WERI-Rb-1 (cell line): ENCODE data around the gene TMEM72.
A peak's percentile ranks its signal among the peaks of the same experiment; 100 is the strongest.
"Not testable (repeated sequence)": the region's sequence is repeated elsewhere in the genome, so short reads cannot be mapped to it uniquely, and the experiment has no call there.

Experiments
- DNase-seq: peaks from one replicate; pipeline ENCODE4 v3.0.0-alpha.2; 2020
- H3K27ac ChIP-seq: fragments of 250-450 bp; sonication (Bioruptor Pico); 2 replicates; pipeline ENCODE4 v1.5.1; 2020; ENCODE audit warnings: mild to moderate bottlenecking, moderate library complexity
- H3K27me3 ChIP-seq: fragments of 250-450 bp; sonication (Bioruptor Pico); 2 replicates; pipeline ENCODE4 v1.5.1; 2021; ENCODE audit warnings: mild to moderate bottlenecking, low read depth, moderate library complexity; ENCODE audit not compliant: insufficient read depth, severe bottlenecking
- H3K36me3 ChIP-seq: fragments of 250-450 bp; sonication (Bioruptor Pico); 2 replicates; pipeline ENCODE4 v1.5.1; 2020; ENCODE audit warnings: mild to moderate bottlenecking, moderate library complexity
- H3K4me3 ChIP-seq: 2 replicates; pipeline ENCODE4 v1.5.1; 2011; ENCODE audit warnings: low read depth, mild to moderate bottlenecking, control low read depth, low read length
- H3K9me3 ChIP-seq: fragments of 250-450 bp; sonication (Bioruptor Pico); 2 replicates; pipeline ENCODE4 v1.5.1; 2021; ENCODE audit warnings: mild to moderate bottlenecking, moderate library complexity; ENCODE audit not compliant: severe bottlenecking
- TF ChIP-seq, protein P1 (sequence below): IDR thresholded peaks from 2 replicates; pipeline ENCODE4 v1.5.1; 2011; ENCODE audit warnings: low read depth, mild to moderate bottlenecking, control low read depth, inconsistent platforms, low read length

Gene TMEM72

DNA sequence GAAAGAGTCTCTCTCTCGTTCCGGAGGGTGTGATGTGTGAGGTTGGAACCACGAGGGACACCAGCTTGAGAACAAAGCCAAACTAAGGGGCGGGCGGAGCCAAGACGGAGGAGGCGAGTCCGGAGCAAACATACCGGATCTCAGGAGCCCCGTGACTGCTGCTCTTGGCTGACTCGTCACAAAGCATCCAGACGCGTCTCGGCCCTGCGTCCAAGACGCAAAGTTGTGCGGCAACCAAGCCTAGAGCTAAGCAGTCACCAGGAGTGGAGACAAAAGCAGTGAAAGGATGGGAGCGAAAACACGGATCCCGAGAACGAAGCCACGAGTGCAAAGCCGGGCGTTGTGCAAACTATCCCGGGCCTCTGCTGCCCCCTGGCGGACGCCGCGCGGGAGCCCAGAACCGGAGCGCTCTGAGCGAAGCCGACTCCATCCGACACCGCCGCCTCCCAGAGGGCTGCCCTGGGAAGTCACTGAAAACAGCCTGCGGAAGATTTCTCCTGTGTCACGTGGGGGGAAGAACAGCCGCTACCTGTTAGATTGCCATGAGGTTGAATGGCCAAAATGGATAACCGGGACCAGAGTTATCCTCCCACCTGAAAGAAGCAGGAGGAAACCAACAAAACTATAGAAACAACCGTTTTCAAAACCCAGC lies 46.4 kb upstream of the TMEM72 start:
- Histone ChIP-seq H3K4me3 (peak overlapping the region; percentile 44), H3K27me3 (peaks cover 11% of the 10 kb centered on the region), H3K27ac (no peak overlapping the region), H3K9me3 (peaks cover 4% of the 10 kb centered on the region), H3K36me3 (no peaks in the 10 kb centered on the region)
- DNase-seq: peak; percentile 92
- TF ChIP-seq, protein P1, sequence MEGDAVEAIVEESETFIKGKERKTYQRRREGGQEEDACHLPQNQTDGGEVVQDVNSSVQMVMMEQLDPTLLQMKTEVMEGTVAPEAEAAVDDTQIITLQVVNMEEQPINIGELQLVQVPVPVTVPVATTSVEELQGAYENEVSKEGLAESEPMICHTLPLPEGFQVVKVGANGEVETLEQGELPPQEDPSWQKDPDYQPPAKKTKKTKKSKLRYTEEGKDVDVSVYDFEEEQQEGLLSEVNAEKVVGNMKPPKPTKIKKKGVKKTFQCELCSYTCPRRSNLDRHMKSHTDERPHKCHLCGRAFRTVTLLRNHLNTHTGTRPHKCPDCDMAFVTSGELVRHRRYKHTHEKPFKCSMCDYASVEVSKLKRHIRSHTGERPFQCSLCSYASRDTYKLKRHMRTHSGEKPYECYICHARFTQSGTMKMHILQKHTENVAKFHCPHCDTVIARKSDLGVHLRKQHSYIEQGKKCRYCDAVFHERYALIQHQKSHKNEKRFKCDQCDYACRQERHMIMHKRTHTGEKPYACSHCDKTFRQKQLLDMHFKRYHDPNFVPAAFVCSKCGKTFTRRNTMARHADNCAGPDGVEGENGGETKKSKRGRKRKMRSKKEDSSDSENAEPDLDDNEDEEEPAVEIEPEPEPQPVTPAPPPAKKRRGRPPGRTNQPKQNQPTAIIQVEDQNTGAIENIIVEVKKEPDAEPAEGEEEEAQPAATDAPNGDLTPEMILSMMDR: peak; percentile 93

DNA sequence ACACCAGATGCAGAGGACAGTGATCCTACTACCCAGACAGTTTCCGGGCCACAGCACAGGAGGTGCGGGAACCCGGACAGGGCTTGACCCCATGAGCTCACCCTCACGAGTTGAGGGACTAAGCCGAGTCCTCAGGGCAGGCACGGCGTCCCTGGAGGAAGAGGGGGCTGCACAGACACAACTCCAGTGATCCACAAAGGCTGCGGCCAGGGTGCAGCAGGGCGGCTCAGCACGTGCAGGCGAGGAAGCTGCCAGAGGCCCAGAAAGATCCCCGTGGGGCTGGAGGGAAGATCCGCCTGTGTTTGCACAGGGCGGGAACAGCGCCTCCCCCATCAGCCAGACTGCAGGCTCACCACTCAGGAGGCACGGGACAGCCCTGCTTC lies 45.9 kb upstream of the TMEM72 start:
- TF ChIP-seq, protein P1: no peak
- 0 out of 2 replicates have a peak overlapping the region, but pooled peaks have one; percentile 44 for H3K4me3 ChIP-seq
- H3K36me3 ChIP-seq: no peaks in the 10 kb centered on the region
- no peak overlapping the region for H3K27ac ChIP-seq
- peaks cover 4% of the 10 kb centered on the region for H3K9me3 ChIP-seq
- no peak for DNase-seq
- H3K27me3 ChIP-seq: peaks cover 8% of the 10 kb centered on the region

DNA sequence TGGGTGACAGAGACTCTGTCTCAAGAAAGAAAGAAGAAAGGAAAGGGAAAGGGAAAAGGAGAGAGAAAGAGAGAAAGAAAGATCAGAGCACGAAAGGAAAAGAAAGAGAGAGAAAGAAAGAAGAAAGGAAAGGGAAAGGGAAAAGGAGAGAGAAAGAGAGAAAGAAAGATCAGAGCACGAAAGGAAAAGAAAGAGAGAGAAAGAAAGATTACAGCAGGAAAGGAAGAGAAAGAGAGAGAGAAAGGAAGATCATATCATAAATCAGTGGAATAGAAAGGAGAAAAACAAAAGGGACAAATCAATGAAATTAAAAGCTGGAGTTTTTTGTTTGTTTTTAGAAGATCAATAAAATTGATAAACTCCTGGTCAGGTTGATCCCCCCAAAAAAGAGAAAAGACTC lies 44.8 kb upstream of the TMEM72 start:
- not testable (repeated sequence) for DNase-seq, H3K36me3 ChIP-seq, H3K4me3 ChIP-seq

DNA sequence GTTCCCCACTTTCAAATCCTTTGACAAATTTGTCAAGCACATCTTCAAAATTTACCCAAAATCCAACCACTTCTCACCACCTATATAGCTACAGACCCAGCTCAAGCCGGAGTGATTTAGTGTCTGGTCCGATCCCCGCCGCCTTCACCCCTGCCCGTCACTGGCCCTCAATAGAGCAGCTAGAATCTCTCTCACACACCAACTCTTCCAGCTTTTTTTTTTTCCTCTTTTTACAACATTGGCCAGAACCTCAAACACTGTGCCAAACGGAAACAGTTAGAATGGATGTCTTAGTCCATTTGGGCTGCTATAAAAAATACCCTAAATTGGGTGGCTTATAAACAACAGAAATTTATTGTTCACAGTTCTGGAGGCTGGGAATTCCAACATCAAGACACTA lies 41.1 kb upstream of the TMEM72 start:
- Histone ChIP-seq H3K9me3 (no peaks in the 10 kb centered on the region), H3K4me3 (no peak overlapping the region), H3K27me3 (no peaks in the 10 kb centered on the region), H3K36me3 (no peaks in the 10 kb centered on the region), H3K27ac (no peak overlapping the region)
- no peak for DNase-seq
- TF ChIP-seq, protein P1: no peak

More for the DNA sequence above, 44.8 kb upstream of the TMEM72 start:
- not testable (repeated sequence) for H3K27me3 ChIP-seq, H3K9me3 ChIP-seq, H3K27ac ChIP-seq

DNA sequence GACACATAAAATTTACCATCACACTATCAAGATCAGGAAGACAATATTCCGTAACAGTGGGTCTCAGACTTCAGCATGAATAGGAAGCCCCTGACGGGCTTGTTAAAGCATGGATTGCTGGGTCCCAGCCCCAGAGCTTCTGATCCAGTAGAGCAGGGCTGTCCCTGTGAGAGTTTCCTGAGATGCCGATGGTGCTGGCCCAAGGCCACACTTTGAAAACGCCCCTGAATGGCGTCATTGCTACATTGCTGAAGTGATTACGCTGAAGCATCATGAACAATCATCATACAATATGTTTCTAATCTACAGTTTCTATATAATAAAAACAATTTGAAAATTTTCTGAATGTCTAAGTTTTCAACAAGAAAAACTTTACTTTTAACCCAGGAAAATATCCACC lies 38.0 kb upstream of the TMEM72 start:
- no peak overlapping the region for H3K27ac ChIP-seq
- H3K27me3 ChIP-seq: no peaks in the 10 kb centered on the region
- H3K36me3 ChIP-seq: no peaks in the 10 kb centered on the region
- H3K9me3 ChIP-seq: no peaks in the 10 kb centered on the region
- DNase-seq: no peak
- H3K4me3 ChIP-seq: no peak overlapping the region
- TF ChIP-seq, protein P1: no peak

DNA sequence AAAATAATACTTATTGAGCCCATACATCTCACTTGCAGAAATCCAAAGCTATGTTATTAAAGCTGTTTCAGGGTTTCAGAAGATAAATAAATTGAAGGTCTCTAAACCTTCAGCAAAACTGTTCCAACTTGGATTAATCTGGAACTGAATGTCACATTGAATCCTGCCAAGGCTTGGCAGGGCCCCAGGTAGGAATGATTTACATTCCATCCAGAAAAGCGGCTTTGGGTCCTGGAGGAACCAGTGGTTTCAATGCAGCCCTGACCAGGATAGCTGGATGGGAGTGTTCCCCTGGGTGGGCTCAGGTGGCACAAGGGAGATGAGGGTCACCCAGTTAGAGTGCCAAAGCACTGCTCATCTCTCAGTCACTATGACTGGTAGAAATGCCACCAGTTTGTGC lies 37.0 kb upstream of the TMEM72 start:
- Histone ChIP-seq H3K4me3 (no peak overlapping the region), H3K36me3 (no peaks in the 10 kb centered on the region), H3K9me3 (no peaks in the 10 kb centered on the region), H3K27me3 (no peaks in the 10 kb centered on the region), H3K27ac (no peak overlapping the region)
- no peak for DNase-seq
- TF ChIP-seq, protein P1: no peak
